Neural crest cell (in vitro differentiated cells): ENCODE data around the gene KHNYN. TPM values are rescaled to one million over a fixed set of nuclear protein-coding genes. Genes with fewer than 3 reads are reported as not detected.

Source experiments
- DNase-seq: peaks from one replicate; pipeline ENCODE4 v3.0.0; 2021; ENCODE audit warnings: low read depth, mixed read lengths, low spot score
- H3K27ac Mint-ChIP-seq: one replicate; pipeline ENCODE4 v1.8.0; 2021; ENCODE audit warnings: mild to moderate bottlenecking, mixed read lengths; ENCODE audit not compliant: unreplicated experiment
- H3K27me3 Mint-ChIP-seq: 2 replicates; pipeline ENCODE4 v1.8.0; 2021; ENCODE audit warnings: low read depth, mild to moderate bottlenecking, mixed read lengths
- H3K36me3 Mint-ChIP-seq: 2 replicates; pipeline ENCODE4 v1.8.0; 2021; ENCODE audit warnings: low read depth, mild to moderate bottlenecking, mixed read lengths
- H3K4me1 Mint-ChIP-seq: 2 replicates; pipeline ENCODE4 v1.8.0; 2021; ENCODE audit warnings: mixed read lengths
- H3K4me3 Mint-ChIP-seq: one replicate; pipeline ENCODE4 v1.8.0; 2021; ENCODE audit warnings: mild to moderate bottlenecking, mixed read lengths
- H3K9me3 Mint-ChIP-seq: 2 replicates; pipeline ENCODE4 v1.8.0; 2021; ENCODE audit warnings: mixed read lengths
- CTCF ChIP-seq: fragments of 200-600 bp; sonication (generic); conservative IDR thresholded peaks from 2 replicates; pipeline ENCODE4 v1.5.0; 2021; ENCODE audit warnings: antibody characterized with exemption, mild to moderate bottlenecking
- total RNA-seq: library from RNA; stranded (reverse); gene quantifications from 2 replicates; pipeline ENCODE4 v1.2.1, GENCODE V29; 2021

Gene KHNYN
- total RNA-seq, 1 donor from 2014 or later: 49.3 TPM

- no peak overlapping the region for H3K27ac Mint-ChIP-seq
- no peak for TF ChIP-seq CTCF
- H3K4me3 Mint-ChIP-seq: no peak overlapping the region
- H3K27me3 Mint-ChIP-seq: no peaks in the 10 kb centered on the region
- no peaks in the 10 kb centered on the region for H3K36me3 Mint-ChIP-seq
- DNase-seq: no peak
- no peaks in the 10 kb centered on the region for H3K9me3 Mint-ChIP-seq
- H3K4me1 Mint-ChIP-seq: no peaks in the 10 kb centered on the region
Observed at GRCh38 chr14:24409956-24410355, 19.8 kb upstream of the KHNYN start.

- H3K27me3 Mint-ChIP-seq: no peaks in the 10 kb centered on the region
- DNase-seq: no peak
- peak; percentile 72 for TF ChIP-seq CTCF
- no peaks in the 10 kb centered on the region for H3K4me1 Mint-ChIP-seq
- H3K27ac Mint-ChIP-seq: no peak overlapping the region
- no peaks in the 10 kb centered on the region for H3K36me3 Mint-ChIP-seq
- H3K9me3 Mint-ChIP-seq: no peaks in the 10 kb centered on the region
- H3K4me3 Mint-ChIP-seq: no peak overlapping the region
Observed at GRCh38 chr14:24411443-24412389, 18.0 kb upstream of the KHNYN start.

GRCh38 chr14:24414077-24414476 is 15.7 kb upstream of the KHNYN start:
- H3K27ac Mint-ChIP-seq: peak overlapping the region; percentile 20

GRCh38 chr14:24414732-24415420 is 14.9 kb upstream of the KHNYN start:
- no peak for TF ChIP-seq CTCF
- no peaks in the 10 kb centered on the region for H3K4me1 Mint-ChIP-seq
- H3K9me3 Mint-ChIP-seq: no peaks in the 10 kb centered on the region
- H3K27ac Mint-ChIP-seq: no peak overlapping the region
- no peak for DNase-seq
- no peaks in the 10 kb centered on the region for H3K36me3 Mint-ChIP-seq
- H3K4me3 Mint-ChIP-seq: no peak overlapping the region
- H3K27me3 Mint-ChIP-seq: peaks cover 9% of the 10 kb centered on the region

More at GRCh38 chr14:24414077-24414476, 15.7 kb upstream of the KHNYN start:
- no peak for DNase-seq
- no peak for TF ChIP-seq CTCF
- H3K9me3 Mint-ChIP-seq: no peaks in the 10 kb centered on the region
- H3K27me3 Mint-ChIP-seq: peaks cover 3% of the 10 kb centered on the region
- H3K4me1 Mint-ChIP-seq: no peaks in the 10 kb centered on the region
- H3K36me3 Mint-ChIP-seq: no peaks in the 10 kb centered on the region
- no peak overlapping the region for H3K4me3 Mint-ChIP-seq

- Mint-ChIP-seq H3K4me1 (no peaks in the 10 kb centered on the region), H3K9me3 (no peaks in the 10 kb centered on the region), H3K27ac (no peak overlapping the region), H3K36me3 (no peaks in the 10 kb centered on the region), H3K27me3 (peaks cover 9% of the 10 kb centered on the region), H3K4me3 (no peak overlapping the region)
- DNase-seq: no peak
- no peak for TF ChIP-seq CTCF
Observed at GRCh38 chr14:24415421-24416253, 14.1 kb upstream of the KHNYN start.
